PFSK-1 (cell line): ENCODE data around the gene TAGLN3.

ENCODE experiments used
- POLR2AphosphoS5 ChIP-seq: IDR thresholded peaks from 2 replicates; pipeline ENCODE4 v1.6.1; 2012; ENCODE audit warnings: low read depth, mild to moderate bottlenecking, control low read depth, low read length, moderate library complexity
- REST ChIP-seq, 2 experiments: IDR thresholded peaks; 2 replicates each; pipeline versions ENCODE4 v1.6.1 to v1.8.0; 2011 to 2012; ENCODE audit warnings: low read depth in 2 of 2, low read length in 2 of 2, control low read depth in 1 of 2, inconsistent platforms in 1 of 2, mild to moderate bottlenecking in 1 of 2, moderate library complexity in 1 of 2; ENCODE audit not compliant: insufficient read depth in 1 of 2
- TAF1 ChIP-seq: IDR thresholded peaks from 2 replicates; pipeline ENCODE4 v1.6.1; 2012; ENCODE audit warnings: low read length, control low read depth, borderline replicate concordance; ENCODE audit not compliant: insufficient read depth

GRCh38 chr3:111965484-111965883 lies 33.2 kb upstream of the TAGLN3 start:
- no peak for TF ChIP-seq REST (IDR thresholded peaks at IDR 0.05; ENCODE audit: insufficient read depth in 1 of 2, low read depth in 2 of 2, low read length in 2 of 2)
- no peak for TF ChIP-seq TAF1
- TF ChIP-seq POLR2AphosphoS5, result no peak
